Liver (tissue), 9 donors: Measurements from ENCODE around the gene KCNT1. TPM values are rescaled to one million over a fixed set of nuclear protein-coding genes. Genes with fewer than 3 reads are reported as not detected.

Source experiments
- DNase-seq: peaks from one replicate; pipeline ENCODE4 v3.0.0-alpha.2; 2017; ENCODE audit warnings: low spot score
- H3K27ac ChIP-seq, 2 donors: one replicate each; pipeline ENCODE4 v1.7.0; 2013; ENCODE audit warnings: inconsistent platforms in 2 of 2, low read length in 2 of 2, control low read depth in 1 of 2, low read depth in 1 of 2, mild to moderate bottlenecking in 1 of 2
- H3K27me3 ChIP-seq, 4 donors: one replicate each; pipeline versions ENCODE4 v1.6.1 to v1.7.0; 2013; ENCODE audit warnings: low read length in 3 of 4, inconsistent platforms in 1 of 4, mild to moderate bottlenecking in 1 of 4, moderate library complexity in 1 of 4; ENCODE audit not compliant: control insufficient read depth in 4 of 4, insufficient read depth in 4 of 4
- H3K36me3 ChIP-seq, 4 donors: one replicate each; pipeline versions ENCODE4 v1.6.1 to v1.7.0; 2013; ENCODE audit warnings: low read length in 3 of 4, mild to moderate bottlenecking in 3 of 4, low read depth in 1 of 4, moderate library complexity in 1 of 4; ENCODE audit not compliant: control insufficient read depth in 4 of 4, insufficient read depth in 3 of 4
- H3K4me1 ChIP-seq, 4 donors: one replicate each; pipeline versions ENCODE4 v1.6.1 to v1.7.0; 2013; ENCODE audit warnings: low read length in 3 of 4, mild to moderate bottlenecking in 3 of 4, moderate library complexity in 1 of 4; ENCODE audit not compliant: control insufficient read depth in 4 of 4, insufficient read depth in 4 of 4
- H3K4me3 ChIP-seq, 3 donors: one replicate each; pipeline versions ENCODE4 v1.6.1 to v1.7.0; 2013; ENCODE audit warnings: low read length in 3 of 3, control low read depth in 1 of 3, low read depth in 1 of 3, mild to moderate bottlenecking in 1 of 3
- H3K9ac ChIP-seq, 2 donors: one replicate each; pipeline ENCODE4 v1.7.0; 2013; ENCODE audit warnings: low read length in 2 of 2, mild to moderate bottlenecking in 2 of 2, moderate library complexity in 2 of 2, control low read depth in 1 of 2, low read depth in 1 of 2
- H3K9me3 ChIP-seq, 4 donors: one replicate each; pipeline versions ENCODE4 v1.6.1 to v1.7.0; 2013; ENCODE audit warnings: low read length in 3 of 4; ENCODE audit not compliant: control insufficient read depth in 4 of 4
- ATF3 ChIP-seq: IDR thresholded peaks from 2 replicates; pipeline ENCODE4 v1.6.1; 2016; ENCODE audit warnings: antibody characterized with exemption
- CTCF ChIP-seq: fragments of 150-350 bp; IDR thresholded peaks from 2 replicates; pipeline ENCODE4 v1.5.1; 2017; ENCODE audit warnings: improper control_type of control experiment, low read depth, low read length; ENCODE audit not compliant: missing input control
- EGR1 ChIP-seq, 2 donors: IDR thresholded peaks; 2 replicates each; pipeline ENCODE4 v1.6.1; 2016 to 2018; ENCODE audit warnings: antibody characterized with exemption in 2 of 2, low read depth in 2 of 2
- FOXA1 ChIP-seq: IDR thresholded peaks from 2 replicates; pipeline ENCODE4 v1.6.1; 2016; ENCODE audit warnings: antibody characterized with exemption
- FOXA2 ChIP-seq: IDR thresholded peaks from 2 replicates; pipeline ENCODE4 v1.6.1; 2016; ENCODE audit warnings: antibody characterized with exemption
- GABPA ChIP-seq, 2 donors: IDR thresholded peaks in 1 of 2; conservative IDR thresholded peaks in 1 of 2; 2 replicates each; pipeline ENCODE4 v1.6.1; 2016; ENCODE audit warnings: antibody characterized with exemption in 2 of 2, mild to moderate bottlenecking in 1 of 2, moderate library complexity in 1 of 2
- HNF4A ChIP-seq, 2 donors: conservative IDR thresholded peaks; 2 replicates each; pipeline ENCODE4 v1.6.1; 2016; ENCODE audit warnings: antibody characterized with exemption in 2 of 2, mild to moderate bottlenecking in 2 of 2
- HNF4G ChIP-seq: IDR thresholded peaks from 2 replicates; pipeline ENCODE4 v1.6.1; 2016; ENCODE audit warnings: antibody characterized with exemption
- JUND ChIP-seq, 2 donors: IDR thresholded peaks; 2 replicates each; pipeline ENCODE4 v1.6.1; 2016; ENCODE audit warnings: antibody characterized with exemption in 2 of 2
- MAX ChIP-seq: IDR thresholded peaks from 2 replicates; pipeline ENCODE4 v1.6.1; 2016; ENCODE audit warnings: antibody characterized with exemption
- NR2F2 ChIP-seq: IDR thresholded peaks from 2 replicates; pipeline ENCODE4 v1.6.1; 2016; ENCODE audit warnings: antibody characterized with exemption
- RAD21 ChIP-seq, 2 donors: IDR thresholded peaks; 2 replicates each; pipeline ENCODE4 v1.6.1; 2016; ENCODE audit warnings: antibody characterized with exemption in 2 of 2, mild to moderate bottlenecking in 2 of 2
- REST ChIP-seq: IDR thresholded peaks from 2 replicates; pipeline ENCODE4 v1.6.1; 2016; ENCODE audit warnings: antibody characterized with exemption, mild to moderate bottlenecking
- RXRA ChIP-seq, 2 donors: IDR thresholded peaks; 2 replicates each; pipeline ENCODE4 v1.6.1; 2017 to 2018; ENCODE audit warnings: antibody characterized with exemption in 2 of 2, mild to moderate bottlenecking in 1 of 2
- SP1 ChIP-seq: IDR thresholded peaks from 2 replicates; pipeline ENCODE4 v1.6.1; 2018; ENCODE audit warnings: antibody characterized with exemption, mild to moderate bottlenecking
- TAF1 ChIP-seq: conservative IDR thresholded peaks from 2 replicates; pipeline ENCODE4 v1.6.1; 2016; ENCODE audit warnings: antibody characterized with exemption, mild to moderate bottlenecking
- YY1 ChIP-seq: IDR thresholded peaks from 2 replicates; pipeline ENCODE4 v1.6.1; 2016; ENCODE audit warnings: antibody characterized with exemption, mild to moderate bottlenecking
- WGBS: extraction: QIAGEN DNeasy Blood & Tissue Kit; methylation state at CpG from one replicate; pipeline ENCODE4 v1.1.7; 2013; 5-methylcytosine and 5-hydroxymethylcytosine counted together
- polyA plus RNA-seq, 2 donors: library from polyadenylated mRNA; stranded (reverse) in 1 of 2; unstranded in 1 of 2; fragments of 200-250 nt in 1 of 2; fragments of >200 nt in 1 of 2; fragmentation: Nextera tagmentation in 1 of 2; extraction: Ambion mirVana in 1 of 2; gene quantifications; one replicate each; pipeline versions ENCODE4 v1.2.1 to v1.2.3, GENCODE V29; 2013 to 2015
- total RNA-seq, 2 donors: library from RNA; depleted of rRNA; stranded (reverse); fragments of >200 nt; gene quantifications; one replicate each; pipeline ENCODE4 v1.2.3, GENCODE V29; 2014
- TF ChIP-seq, protein P1 (sequence below): IDR thresholded peaks from 2 replicates; pipeline ENCODE4 v1.6.1; 2016; ENCODE audit warnings: antibody characterized with exemption
- donor health status: healthy.
- donor health status: healthy.
- donor health status: healthy.
- donor health status: healthy.
- donor health status: healthy.

The KCNT1 gene
- total and polyA plus RNA-seq, 4 donors, result 0.08 TPM; not detected in 2

GRCh38 chr9:135680056-135680455 is 21.9 kb upstream of the KCNT1 start:
- 74% methylated on average over 16 of the region's 16 CpGs for WGBS
- Histone ChIP-seq H3K9ac (no peak overlapping the region), H3K36me3 (no peaks in the 10 kb centered on the region), H3K4me3 (no peak overlapping the region), H3K9me3 (no peaks in the 10 kb centered on the region), H3K27ac (no peak overlapping the region), H3K4me1 (no peaks in the 10 kb centered on the region), H3K27me3 (no peaks in the 10 kb centered on the region)
- no peak for DNase-seq
- TF ChIP-seq FOXA1 (no peak), FOXA2 (no peak), REST (no peak), CTCF (no peak), GABPA (IDR thresholded peaks at IDR 0.05 in 1 of 2, conservative IDR thresholded peaks at IDR 0.05 in 1 of 2) (no peak), NR2F2 (no peak), SP1 (no peak), RAD21 (IDR thresholded peaks at IDR 0.05) (no peak), JUND (IDR thresholded peaks at IDR 0.05) (no peak), YY1 (no peak), ATF3 (no peak), MAX (no peak), EGR1 (IDR thresholded peaks at IDR 0.05; ENCODE audit: low read depth in 2 of 2) (no peak), TAF1 (no peak), RXRA (IDR thresholded peaks at IDR 0.05) (no peak), HNF4G (no peak), HNF4A (conservative IDR thresholded peaks at IDR 0.05) (no peak)
- TF ChIP-seq, protein P1, sequence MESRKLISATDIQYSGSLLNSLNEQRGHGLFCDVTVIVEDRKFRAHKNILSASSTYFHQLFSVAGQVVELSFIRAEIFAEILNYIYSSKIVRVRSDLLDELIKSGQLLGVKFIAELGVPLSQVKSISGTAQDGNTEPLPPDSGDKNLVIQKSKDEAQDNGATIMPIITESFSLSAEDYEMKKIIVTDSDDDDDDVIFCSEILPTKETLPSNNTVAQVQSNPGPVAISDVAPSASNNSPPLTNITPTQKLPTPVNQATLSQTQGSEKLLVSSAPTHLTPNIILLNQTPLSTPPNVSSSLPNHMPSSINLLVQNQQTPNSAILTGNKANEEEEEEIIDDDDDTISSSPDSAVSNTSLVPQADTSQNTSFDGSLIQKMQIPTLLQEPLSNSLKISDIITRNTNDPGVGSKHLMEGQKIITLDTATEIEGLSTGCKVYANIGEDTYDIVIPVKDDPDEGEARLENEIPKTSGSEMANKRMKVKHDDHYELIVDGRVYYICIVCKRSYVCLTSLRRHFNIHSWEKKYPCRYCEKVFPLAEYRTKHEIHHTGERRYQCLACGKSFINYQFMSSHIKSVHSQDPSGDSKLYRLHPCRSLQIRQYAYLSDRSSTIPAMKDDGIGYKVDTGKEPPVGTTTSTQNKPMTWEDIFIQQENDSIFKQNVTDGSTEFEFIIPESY, result no peak
